ENCODE data around the gene FCGBP.
"Not testable (repeated sequence)": the region's sequence is repeated elsewhere in the genome, so short reads cannot be mapped to it uniquely, and the experiment has no call there.

The FCGBP gene

GRCh38 chr19:39913682-39914333 is 20.6 kb downstream of the FCGBP start:
- Histone ChIP-seq H3K27ac (no peak overlapping the region), H3K4me1 (ENCODE audit: control insufficient read depth in 1 of 2, insufficient read depth in 1 of 2, low read depth in 1 of 2, low read length in 1 of 2) (no peaks in the 10 kb centered on the region), H3K9me3 (no peaks in the 10 kb centered on the region), H3K4me3 (ENCODE audit: low read depth in 1 of 2, low read length in 1 of 2) (no peak overlapping the region), H3K27me3 (peaks cover 96% of the 10 kb centered on the region), H3K36me3 (no peaks in the 10 kb centered on the region)
- no peak for TF ChIP-seq CTCF (IDR thresholded peaks at IDR 0.05)

- H3K27me3 ChIP-seq = peaks cover 63% of the 10 kb centered on the region
- no peak overlapping the region for H3K4me3 ChIP-seq (ENCODE audit: low read depth in 1 of 2, low read length in 1 of 2)
- no peaks in the 10 kb centered on the region for H3K9me3 ChIP-seq
- no peaks in the 10 kb centered on the region for H3K36me3 ChIP-seq
- H3K4me1 ChIP-seq (ENCODE audit: control insufficient read depth in 1 of 2, insufficient read depth in 1 of 2, low read depth in 1 of 2, low read length in 1 of 2) = peaks cover 4 to 6% of the 10 kb centered on the region in 2 experiments
- no peak overlapping the region for H3K27ac ChIP-seq
- TF ChIP-seq CTCF (IDR thresholded peaks at IDR 0.05) = no peak
These were observed 25.6 kb downstream of the FCGBP start for GRCh38 chr19:39908803-39909202.

- TF ChIP-seq CTCF (IDR thresholded peaks at IDR 0.05) = no peak
- H3K4me3 ChIP-seq (ENCODE audit: low read depth in 1 of 2, low read length in 1 of 2) = no peak overlapping the region
- peaks cover 48% of the 10 kb centered on the region for H3K27me3 ChIP-seq
- H3K4me1 ChIP-seq (ENCODE audit: control insufficient read depth in 1 of 2, insufficient read depth in 1 of 2, low read depth in 1 of 2, low read length in 1 of 2) = peaks cover 4 to 6% of the 10 kb centered on the region in 2 experiments
- H3K9me3 ChIP-seq = no peaks in the 10 kb centered on the region
- no peak overlapping the region for H3K27ac ChIP-seq
- H3K36me3 ChIP-seq = no peaks in the 10 kb centered on the region
These were observed 27.4 kb downstream of the FCGBP start for GRCh38 chr19:39906820-39907611.

- peaks cover 4 to 6% of the 10 kb centered on the region in 2 experiments for H3K4me1 ChIP-seq (ENCODE audit: control insufficient read depth in 1 of 2, insufficient read depth in 1 of 2, low read depth in 1 of 2, low read length in 1 of 2)
- no peaks in the 10 kb centered on the region for H3K36me3 ChIP-seq
- H3K27me3 ChIP-seq = peaks cover 41% of the 10 kb centered on the region
- no peak overlapping the region for H3K4me3 ChIP-seq (ENCODE audit: low read depth in 1 of 2, low read length in 1 of 2)
- no peak overlapping the region for H3K27ac ChIP-seq
- H3K9me3 ChIP-seq = no peaks in the 10 kb centered on the region
- no peak for TF ChIP-seq CTCF (IDR thresholded peaks at IDR 0.05)
These were observed 28.2 kb downstream of the FCGBP start for GRCh38 chr19:39906283-39906682.

- peaks cover 15% of the 10 kb centered on the region for H3K27me3 ChIP-seq
- not testable (repeated sequence) for H3K36me3 ChIP-seq; H3K27ac ChIP-seq; H3K4me3 ChIP-seq (ENCODE audit: low read depth in 1 of 2, low read length in 1 of 2); H3K9me3 ChIP-seq; H3K4me1 ChIP-seq (ENCODE audit: control insufficient read depth in 1 of 2, insufficient read depth in 1 of 2, low read depth in 1 of 2, low read length in 1 of 2)
These were observed 30.8 kb downstream of the FCGBP start for GRCh38 chr19:39903486-39904091.

GRCh38 chr19:39902326-39902725 is 32.1 kb downstream of the FCGBP start:
- not testable (repeated sequence) for H3K27ac ChIP-seq

GRCh38 chr19:39901681-39902080 is 32.8 kb downstream of the FCGBP start:
- H3K27ac ChIP-seq; H3K9me3 ChIP-seq; H3K4me3 ChIP-seq (ENCODE audit: low read depth in 1 of 2, low read length in 1 of 2); H3K4me1 ChIP-seq (ENCODE audit: control insufficient read depth in 1 of 2, insufficient read depth in 1 of 2, low read depth in 1 of 2, low read length in 1 of 2); H3K27me3 ChIP-seq; H3K36me3 ChIP-seq: not testable (repeated sequence)

More at GRCh38 chr19:39902326-39902725, 32.1 kb downstream of the FCGBP start:
- H3K9me3 ChIP-seq; H3K4me3 ChIP-seq (ENCODE audit: low read depth in 1 of 2, low read length in 1 of 2); H3K4me1 ChIP-seq (ENCODE audit: control insufficient read depth in 1 of 2, insufficient read depth in 1 of 2, low read depth in 1 of 2, low read length in 1 of 2); H3K36me3 ChIP-seq: not testable (repeated sequence)
- peaks cover 13% of the 10 kb centered on the region for H3K27me3 ChIP-seq

- H3K27ac ChIP-seq; H3K27me3 ChIP-seq; H3K4me1 ChIP-seq (ENCODE audit: control insufficient read depth in 1 of 2, insufficient read depth in 1 of 2, low read depth in 1 of 2, low read length in 1 of 2); H3K9me3 ChIP-seq; H3K36me3 ChIP-seq; H3K4me3 ChIP-seq (ENCODE audit: low read depth in 1 of 2, low read length in 1 of 2): not testable (repeated sequence)
These were observed 35.6 kb downstream of the FCGBP start for GRCh38 chr19:39898858-39899257.

- not testable (repeated sequence) for H3K36me3 ChIP-seq; H3K27me3 ChIP-seq; H3K4me3 ChIP-seq (ENCODE audit: low read depth in 1 of 2, low read length in 1 of 2); H3K4me1 ChIP-seq (ENCODE audit: control insufficient read depth in 1 of 2, insufficient read depth in 1 of 2, low read depth in 1 of 2, low read length in 1 of 2); H3K27ac ChIP-seq; H3K9me3 ChIP-seq
These were observed 36.8 kb downstream of the FCGBP start for GRCh38 chr19:39897511-39898245.

All from neutrophil (primary cell).